Left colon (tissue), 2 donors: ENCODE results near the gene NKIRAS1. TPM values are rescaled to one million over a fixed set of nuclear protein-coding genes. Genes with fewer than 3 reads are reported as not detected.
A peak's percentile ranks its signal among the peaks of the same experiment; 100 is the strongest.
"Not testable (repeated sequence)": the region's sequence is repeated elsewhere in the genome, so short reads cannot be mapped to it uniquely, and the experiment has no call there.

Source experiments
- ATAC-seq: fragments of 200-7000 bp; cut with Tn5 transposase; one replicate; pipeline ENCODE4 v1.9.1; 2020; ENCODE audit warnings: mild to moderate bottlenecking, moderate library complexity
- DNase-seq, 2 donors: peaks; one replicate each; pipeline ENCODE4 v3.0.0-alpha.2; 2020
- intact Hi-C, 2 donors: fragments of 100-400 bp; cut with DNase I in 1 of 2; cut with micrococcal nuclease in 1 of 2; formaldehyde crosslinking; loops; one replicate each; pipeline versions ENCODE4 v1.11.2 to v1.14.0; 2022; cut with DNase I, micrococcal nuclease
- total RNA-seq, 2 donors: library from RNA; stranded (reverse); fragmentation: NEBNext Ultra II Directional; extraction: Animal tissue kit (Norgen Biotek cat#: 25700); gene quantifications; one replicate each; pipeline ENCODE4 v1.2.1, GENCODE V29; 2021
- donor health status: DM: no; HTN: no; CAD: no.
- donor health status: DM: yes; HTN: yes; CAD: no.

NKIRAS1 gene
- total RNA-seq, 2 donors from 2014 or later, result 3.4 to 5.4 TPM

DNA sequence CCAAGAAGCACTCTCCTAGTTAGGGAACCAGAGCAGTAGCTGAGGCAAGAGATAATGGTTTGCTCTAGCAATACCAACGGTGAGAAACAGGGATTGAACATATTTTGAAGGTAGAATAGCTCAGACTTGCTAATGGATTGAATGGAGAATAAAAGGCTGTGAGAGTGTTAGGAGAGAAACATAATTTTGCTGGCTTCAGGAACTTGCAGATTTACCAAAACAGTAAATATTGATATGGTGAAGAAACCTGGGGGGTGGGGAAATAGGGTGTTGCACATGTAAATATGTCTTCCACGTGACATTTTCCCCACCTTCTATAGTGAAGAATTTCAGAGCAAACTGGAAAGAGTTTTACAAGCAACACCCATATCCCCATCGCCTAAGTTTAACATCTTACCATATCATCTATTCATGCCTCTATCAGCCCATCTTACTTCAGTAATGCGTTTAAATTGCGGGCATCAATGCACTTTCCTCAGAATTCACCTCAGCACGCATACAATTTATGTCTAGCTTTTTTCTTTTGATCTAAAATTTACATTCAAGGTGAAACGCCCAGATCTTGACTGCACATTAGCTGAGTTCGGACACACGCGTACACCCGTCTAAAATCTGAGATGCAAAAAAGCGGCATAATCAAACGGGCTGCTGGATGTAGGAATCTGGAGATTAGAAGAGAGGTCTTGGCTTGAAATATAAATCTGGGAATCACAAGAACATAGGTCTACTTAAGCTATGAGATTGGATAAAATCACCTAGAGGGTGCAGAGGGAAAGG lies 27.4 kb upstream of the NKIRAS1 start:
- intact Hi-C loops, result no loop called here
- no peak for ATAC-seq
- no peak for DNase-seq

DNA sequence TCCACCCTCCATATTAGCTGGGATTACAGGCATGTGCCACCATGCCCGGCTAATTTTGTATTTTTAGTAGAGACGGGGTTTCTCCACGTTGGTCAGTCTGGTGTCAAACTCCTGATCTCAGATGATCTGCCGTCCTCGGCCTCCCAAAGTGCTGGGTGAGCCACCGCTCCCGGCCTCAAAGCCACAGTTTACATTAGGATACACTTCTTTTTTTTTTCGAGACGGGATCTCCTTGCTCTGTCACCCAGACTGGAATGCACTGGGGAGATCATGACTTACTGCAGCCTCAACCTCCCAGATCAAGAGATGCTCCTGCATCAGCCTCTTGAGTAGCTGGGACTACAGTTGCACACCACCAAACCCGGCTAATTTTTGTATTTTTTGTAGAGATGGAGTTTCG lies 25.8 kb upstream of the NKIRAS1 start:
- no peak for ATAC-seq
- intact Hi-C loops, result no loop called here
- DNase-seq, result no peak

DNA sequence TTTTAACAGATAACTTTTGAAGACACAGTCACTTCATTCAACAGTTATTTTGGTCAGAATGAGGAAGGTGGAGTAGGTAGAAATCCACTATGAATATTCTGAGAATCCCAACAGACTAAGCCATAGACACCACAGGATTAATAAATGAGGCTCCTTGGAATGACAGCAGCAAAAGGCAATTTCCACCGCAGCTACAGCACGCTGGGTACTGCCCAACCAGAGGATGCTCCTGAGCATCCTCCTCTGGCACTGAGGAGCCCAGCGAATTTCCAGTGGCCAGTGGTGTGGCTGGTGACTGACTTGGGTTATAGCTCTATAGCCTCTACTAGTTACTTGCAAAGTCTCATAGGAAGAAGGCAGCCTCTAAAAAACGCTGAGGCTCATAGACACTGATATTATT lies 24.6 kb upstream of the NKIRAS1 start:
- DNase-seq (no peak), ATAC-seq (no peak)
- intact Hi-C loops, result no loop called here

DNA sequence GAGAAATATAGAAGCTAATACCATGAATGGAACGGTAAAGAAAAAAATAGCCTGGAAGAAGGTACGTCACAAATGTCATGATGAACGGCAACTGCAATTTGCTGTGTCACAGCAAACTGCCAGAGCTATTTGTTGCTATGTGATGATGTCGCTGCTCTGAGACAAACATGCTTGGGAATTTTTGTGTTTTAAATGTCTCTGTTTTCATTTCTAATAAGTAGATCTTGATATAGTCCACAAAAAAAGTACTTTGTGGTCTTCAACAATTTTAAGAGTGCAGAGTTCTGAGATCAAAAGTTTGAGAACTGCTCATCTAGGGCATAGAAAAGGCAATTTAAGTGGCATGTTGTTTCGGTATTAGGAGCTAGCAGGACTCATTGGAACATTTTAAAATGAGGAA lies 24.0 kb upstream of the NKIRAS1 start:
- DNase-seq, result no peak
- intact Hi-C loops, result no loop called here
- no peak for ATAC-seq

DNA sequence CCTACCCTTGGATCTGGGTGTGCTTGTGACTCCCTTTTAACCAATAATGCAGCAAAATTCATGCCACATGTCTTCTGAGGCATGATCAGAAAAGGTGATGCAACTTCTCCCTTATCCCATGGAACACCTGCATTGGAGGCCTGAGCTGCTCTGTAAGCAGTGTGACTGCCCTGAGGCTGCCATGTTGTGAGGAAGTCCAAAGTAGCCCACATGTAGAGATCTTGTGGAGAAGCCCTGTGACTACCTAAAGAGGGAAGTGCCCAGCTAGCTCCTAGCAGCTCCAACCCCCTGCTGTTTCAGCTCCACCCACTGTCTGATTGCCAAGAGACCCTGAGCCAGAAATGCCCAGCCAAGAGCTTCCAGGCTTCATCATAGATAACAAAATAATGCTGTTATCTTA lies 21.9 kb upstream of the NKIRAS1 start:
- intact Hi-C loops, result no loop called here
- no peak for DNase-seq
- no peak for ATAC-seq

DNA sequence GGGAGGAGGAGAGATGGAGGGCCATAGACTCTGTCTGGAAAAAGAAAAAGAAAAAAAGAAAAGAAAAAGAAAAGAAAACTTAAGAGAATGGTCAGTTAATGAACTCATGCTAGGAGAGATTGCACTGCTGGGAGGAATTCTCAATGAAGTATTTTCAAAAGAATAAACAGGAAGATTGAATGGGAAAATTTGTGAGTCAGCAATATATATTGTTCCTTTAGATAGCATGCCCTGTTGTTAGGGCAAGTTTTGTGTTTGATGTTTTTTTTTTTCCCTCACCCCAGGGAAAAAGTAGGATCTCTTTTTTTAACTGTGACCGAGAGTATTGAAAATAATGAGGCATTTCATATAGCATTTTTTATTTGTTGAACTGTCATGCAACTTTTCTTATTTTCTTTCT lies 20.5 kb upstream of the NKIRAS1 start:
- ATAC-seq, result no peak

DNA sequence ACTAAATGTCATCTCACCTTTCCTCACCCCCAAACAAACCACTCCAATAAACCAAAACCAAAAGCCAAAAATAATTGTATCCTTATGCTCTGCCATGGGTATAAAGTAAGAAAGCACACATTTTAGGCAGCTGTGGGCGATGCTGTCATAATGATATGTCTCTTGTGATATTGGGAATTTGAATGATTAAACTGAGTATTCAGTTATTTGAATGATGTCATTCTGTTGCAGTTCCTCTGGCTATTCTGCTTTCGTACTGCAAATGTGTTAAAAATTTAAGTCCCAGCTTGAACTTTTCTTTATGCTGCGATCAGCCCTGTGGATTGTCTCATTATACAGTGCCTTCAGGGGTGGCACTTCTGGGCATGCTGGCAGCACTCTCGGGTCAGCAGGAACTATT lies 17.5 kb upstream of the NKIRAS1 start:
- intact Hi-C loops, result no loop called here
- no peak for ATAC-seq
- DNase-seq, result no peak

More for the DNA sequence above, 20.5 kb upstream of the NKIRAS1 start:
- intact Hi-C loops, result no loop called here
- DNase-seq, result no peak

DNA sequence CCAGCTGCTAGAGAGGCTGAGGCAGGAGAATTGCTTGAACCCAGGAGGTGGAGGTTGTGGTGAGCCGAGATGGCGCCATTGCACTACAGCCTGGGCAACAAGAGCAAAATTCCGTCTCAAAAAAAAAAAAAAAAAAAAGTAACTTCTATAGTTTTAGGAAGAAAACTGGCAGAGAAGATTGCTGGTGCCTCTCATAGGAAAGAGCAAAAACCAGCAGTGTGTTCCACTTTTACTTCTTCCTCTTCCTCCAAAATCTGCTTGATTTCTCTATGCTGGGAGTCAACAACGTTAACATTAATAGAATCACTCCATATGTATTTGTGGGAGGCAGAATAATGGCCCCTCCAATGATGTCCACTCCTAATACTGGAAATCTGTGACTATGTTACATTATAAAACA lies 15.8 kb upstream of the NKIRAS1 start:
- no peak for DNase-seq
- ATAC-seq, result no peak
- intact Hi-C loops, result no loop called here

DNA sequence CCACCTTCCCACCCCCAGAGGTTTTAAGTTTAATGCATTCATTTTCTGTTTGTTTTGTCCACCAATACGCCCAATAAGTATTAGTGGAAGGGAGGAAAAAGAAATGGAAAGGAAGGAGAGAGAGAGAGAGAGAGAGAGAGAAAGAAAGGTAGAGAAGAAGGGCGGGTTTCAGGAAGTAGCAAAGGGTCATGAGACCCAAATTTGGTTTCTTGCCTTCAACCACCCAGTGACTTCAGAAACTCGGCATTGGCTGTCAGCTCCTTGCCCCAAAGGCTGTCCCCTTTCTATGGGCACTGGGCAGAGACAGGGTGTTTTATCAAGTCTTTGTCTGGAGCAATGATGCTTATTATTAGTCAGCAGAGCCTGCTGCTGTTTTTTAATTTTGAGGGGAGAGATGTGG lies 14.8 kb upstream of the NKIRAS1 start:
- ATAC-seq (no peak), DNase-seq (no peak)
- intact Hi-C loops, result no loop called here

DNA sequence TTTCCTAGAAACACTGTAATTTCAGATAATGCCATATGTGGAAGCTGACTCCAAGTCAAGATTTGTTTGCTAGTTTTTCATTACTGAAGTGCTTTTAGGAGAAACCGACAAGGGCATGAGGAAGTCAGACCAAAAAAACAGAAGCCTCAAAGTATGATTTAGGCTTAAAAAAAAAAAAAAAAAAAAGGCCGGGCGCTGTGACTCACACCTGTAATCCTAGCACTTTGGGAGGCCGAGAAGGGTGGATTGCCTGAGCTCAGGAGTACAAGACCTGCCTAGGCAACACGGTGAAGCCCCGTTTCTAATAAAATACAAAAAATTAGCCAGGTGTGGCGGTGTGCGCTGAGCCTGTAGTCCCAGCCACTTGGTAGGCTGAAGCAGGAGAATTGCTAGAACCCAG lies 11.7 kb upstream of the NKIRAS1 start:
- ATAC-seq (peak; percentile 34), DNase-seq (no peak)
- intact Hi-C loops, result no loop called here

DNA sequence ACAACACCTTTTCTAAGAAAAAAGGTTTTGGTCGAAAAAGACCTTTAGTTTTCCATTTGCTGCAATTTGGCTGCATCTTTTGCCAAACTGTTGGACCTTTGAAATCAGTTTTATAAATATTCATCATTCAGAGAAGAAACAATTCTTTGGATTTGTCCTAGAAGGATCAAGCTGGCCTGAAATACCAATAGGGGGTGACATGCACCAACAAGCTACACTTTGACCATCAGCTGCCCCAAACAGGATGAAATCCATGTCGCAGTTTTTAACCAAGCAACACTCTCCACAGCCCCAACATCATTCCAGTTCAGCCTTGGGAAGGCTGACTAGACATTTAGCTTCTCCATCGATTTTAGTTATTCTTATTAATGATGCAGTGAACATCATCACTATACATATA lies 9.9 kb upstream of the NKIRAS1 start:
- DNase-seq, result no peak
- intact Hi-C loops, result no loop called here
- no peak for ATAC-seq

DNA sequence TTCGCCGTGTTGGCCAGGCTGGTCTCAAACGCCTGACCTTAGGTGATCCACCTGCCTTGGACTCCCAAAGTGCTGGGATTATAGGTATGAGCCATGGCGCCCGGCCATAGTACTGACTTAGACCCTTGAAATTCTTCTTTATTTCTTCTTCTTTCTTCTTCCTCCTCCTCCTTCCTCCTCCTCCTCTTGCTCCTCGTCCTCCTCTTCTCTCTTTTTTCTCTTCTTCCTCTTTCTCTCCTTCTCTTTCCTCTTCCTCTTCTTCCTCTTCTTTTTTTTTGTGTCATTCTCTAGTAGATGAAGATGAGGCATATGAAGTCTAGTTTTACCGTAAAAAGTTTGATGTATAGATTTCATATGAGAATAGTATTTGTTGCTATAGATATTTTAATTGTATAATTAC lies 9.5 kb upstream of the NKIRAS1 start:
- no peak for DNase-seq
- ATAC-seq, result no peak
- intact Hi-C loops, result no loop called here

DNA sequence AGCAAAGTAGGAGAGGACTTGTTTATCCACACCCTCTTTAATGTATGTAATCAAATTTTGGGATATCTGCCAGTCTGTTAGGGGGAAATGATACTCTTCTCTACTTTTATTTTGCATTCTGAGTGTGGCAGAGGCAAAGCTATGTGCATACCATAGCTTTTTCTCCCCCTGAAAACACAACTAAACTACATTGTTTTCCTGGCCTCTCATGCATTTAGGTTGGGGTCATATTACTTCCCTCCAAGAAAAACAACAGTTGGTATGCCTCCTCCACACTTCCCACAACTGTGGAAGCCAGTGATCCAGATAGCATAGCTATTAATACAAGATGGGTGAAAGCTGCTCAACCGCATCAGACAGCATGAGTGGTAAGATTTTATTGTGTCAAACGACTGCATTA lies 7.0 kb upstream of the NKIRAS1 start:
- ATAC-seq (no peak), DNase-seq (no peak)
- intact Hi-C loops, result no loop called here

DNA sequence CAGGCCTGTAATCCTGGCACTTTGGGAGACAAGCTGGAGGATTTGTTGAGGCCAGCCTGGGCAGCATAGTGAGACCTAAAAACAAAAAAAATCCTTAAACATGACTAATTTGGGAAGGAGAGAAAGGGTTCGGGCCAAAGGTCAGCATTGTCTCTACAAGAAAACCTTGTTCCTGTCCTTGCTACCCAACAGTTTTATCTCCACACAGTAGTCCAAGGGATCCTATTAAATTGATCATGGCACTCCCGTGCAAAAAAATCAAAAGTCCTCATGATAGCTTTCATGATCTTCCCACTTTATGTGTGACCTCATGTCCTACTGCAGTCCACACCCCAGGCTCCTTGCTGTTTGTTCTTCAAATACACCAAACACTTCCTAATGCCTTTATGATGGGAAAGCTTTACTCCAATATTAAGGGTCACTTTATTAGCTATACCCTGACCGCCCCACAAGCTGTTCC lies 4.3 kb upstream of the NKIRAS1 start:
- intact Hi-C loops, result no loop called here
- ATAC-seq (no peak), DNase-seq (no peak)

DNA sequence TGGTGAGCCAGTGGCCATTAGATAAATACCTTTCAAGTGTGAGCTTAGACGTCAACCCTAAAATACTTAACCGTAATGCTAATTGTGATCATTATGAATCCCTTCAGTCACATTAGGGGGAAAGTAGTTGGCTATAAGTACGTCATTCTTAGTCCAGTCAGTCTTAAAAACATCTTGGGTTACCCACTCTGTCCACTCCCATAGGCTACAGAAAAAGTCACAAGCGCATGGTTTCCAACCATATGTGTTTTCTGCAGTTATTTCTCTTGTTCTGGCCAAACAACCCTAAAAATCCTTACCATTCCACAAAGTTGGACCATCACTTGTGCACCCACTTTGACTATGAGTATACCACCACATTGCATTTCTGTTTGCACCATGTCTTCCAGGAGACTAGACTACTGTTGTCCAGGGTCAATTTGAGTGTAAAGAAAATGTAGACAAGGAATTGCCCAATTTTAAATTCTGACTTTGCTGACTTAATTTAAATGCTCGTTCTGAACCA lies 3.4 kb upstream of the NKIRAS1 start:
- ATAC-seq, result no peak
- intact Hi-C loops, result no loop called here
- no peak for DNase-seq

DNA sequence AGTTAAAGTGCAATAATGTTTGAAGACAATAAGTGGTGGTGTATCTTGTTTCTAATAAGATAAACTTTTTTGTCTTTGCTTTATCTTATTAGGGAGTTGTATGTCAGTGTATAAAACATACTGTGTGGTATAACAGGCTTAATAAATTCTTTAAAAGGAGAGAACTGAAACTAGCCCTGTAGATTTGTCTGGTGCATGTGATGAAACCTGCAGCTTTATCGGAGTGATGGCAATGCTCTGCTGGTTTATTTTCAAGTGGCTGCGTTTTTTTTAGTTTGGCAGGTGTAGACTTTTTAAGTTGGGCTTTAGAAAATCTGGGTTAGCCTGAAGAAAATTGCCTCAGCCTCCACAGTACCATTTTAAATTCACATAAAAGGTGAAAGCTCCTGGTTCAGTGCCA lies 2.8 kb upstream of the NKIRAS1 start:
- DNase-seq, result no peak
- intact Hi-C loops, result no loop called here

DNA sequence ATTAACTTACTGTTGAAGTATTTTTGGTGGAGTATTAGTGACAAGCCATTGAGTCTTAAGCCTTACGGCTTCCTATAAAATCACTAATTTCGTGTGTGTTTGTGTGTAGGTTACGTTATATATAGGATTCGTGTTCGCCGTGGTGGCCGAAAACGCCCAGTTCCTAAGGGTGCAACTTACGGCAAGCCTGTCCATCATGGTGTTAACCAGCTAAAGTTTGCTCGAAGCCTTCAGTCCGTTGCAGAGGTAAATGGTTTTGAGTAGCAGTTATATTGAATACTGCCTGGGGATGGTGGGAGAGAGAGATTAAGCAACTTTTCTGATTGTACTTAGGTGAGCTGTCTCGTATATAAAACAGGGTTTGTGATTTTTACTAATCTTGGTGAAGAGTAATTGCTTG lies 1.5 kb upstream of the NKIRAS1 start:
- intact Hi-C loops, ATAC-seq: not testable (repeated sequence)

More for the DNA sequence above, 2.8 kb upstream of the NKIRAS1 start:
- ATAC-seq, result no peak

DNA sequence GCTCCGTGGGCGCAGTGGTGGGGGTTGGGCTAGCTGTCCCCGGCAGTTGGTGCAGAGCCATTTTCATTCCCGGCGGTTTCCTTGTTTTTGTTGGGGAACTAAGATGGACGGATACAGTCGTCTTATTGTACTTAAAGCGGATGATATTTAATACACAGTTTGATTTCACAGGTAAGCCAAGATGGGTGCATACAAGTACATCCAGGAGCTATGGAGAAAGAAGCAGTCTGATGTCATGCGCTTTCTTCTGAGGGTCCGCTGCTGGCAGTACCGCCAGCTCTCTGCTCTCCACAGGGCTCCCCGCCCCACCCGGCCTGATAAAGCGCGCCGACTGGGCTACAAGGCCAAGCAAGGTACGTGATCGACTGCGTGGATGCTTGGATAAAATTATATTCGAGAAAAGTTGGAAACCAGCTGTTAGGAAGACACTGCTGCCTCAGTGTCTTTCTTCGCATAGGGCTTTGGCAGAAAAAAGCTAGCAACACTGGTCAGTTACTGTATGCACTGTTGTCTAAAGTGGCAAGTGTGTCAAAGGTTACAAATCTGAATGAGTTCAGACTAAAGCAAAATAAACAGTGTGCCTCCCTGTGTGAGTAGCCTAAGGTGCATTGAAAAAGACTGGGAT lies 1.0 kb upstream of the NKIRAS1 start:
- peak in 1 of 2 donors; percentile 77 for DNase-seq
- peak; percentile 65 for ATAC-seq

More for the DNA sequence above, 1.5 kb upstream of the NKIRAS1 start:
- not testable (repeated sequence) for DNase-seq

DNA sequence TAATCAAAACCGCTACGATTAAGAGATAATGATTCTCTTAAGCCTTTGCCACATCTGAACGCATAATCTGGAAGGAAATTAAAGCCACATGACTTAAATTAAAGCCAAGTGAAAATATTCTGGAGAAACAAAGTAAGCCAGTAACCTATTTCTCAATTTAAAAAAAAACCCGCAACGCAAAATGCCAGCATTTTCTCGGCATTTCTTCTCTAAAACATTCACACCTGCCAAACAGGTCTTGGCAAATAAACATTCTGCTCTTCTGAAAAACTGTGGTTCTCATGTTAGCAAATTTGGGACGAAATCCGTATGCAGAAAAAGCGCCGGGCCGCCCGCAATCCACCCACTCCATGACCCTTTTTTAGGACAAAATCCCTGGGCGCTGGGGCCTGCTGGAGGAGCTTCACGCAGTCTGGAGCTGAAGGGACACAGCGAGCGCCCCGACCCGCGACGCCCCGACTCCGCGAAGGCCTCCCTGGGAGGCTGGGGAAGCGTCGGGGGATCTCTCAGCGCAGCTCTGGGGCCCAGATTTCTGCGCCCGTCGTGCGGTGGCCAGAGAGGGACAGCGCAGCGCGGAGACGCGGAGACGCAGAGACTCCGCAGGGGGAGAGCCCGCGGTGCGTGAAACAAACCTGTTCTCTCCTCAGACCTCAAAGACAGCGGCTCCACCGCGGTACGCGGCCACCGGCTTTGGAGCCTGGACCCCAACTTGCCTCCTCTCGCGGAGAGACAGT lies 471 bp downstream of the NKIRAS1 start:
- DNase-seq (no peak), ATAC-seq (peak; percentile 60)

More for the DNA sequence above, 1.0 kb upstream of the NKIRAS1 start:
- intact Hi-C loops, result not testable (repeated sequence)

More for the DNA sequence above, 471 bp downstream of the NKIRAS1 start:
- intact Hi-C loops, result no loop called here
